SK-N-MC (cell line): ENCODE measurements around the gene SLC37A1.

ENCODE experiments used
- DNase-seq: peaks from one replicate; pipeline ENCODE4 v3.0.0-alpha.2; 2011; ENCODE audit warnings: low read depth, low spot score
- H3K27ac ChIP-seq: fragments of 200-600 bp; sonication (generic); 2 replicates; pipeline ENCODE4 v1.5.1; 2016; ENCODE audit warnings: mixed run types
- H3K36me3 ChIP-seq: fragments of 200-600 bp; sonication (generic); 2 replicates; pipeline ENCODE4 v1.6.1; 2017; ENCODE audit warnings: antibody characterized with exemption, low read length, mixed read lengths; ENCODE audit not compliant: insufficient read depth
- H3K4me3 ChIP-seq: fragments of 200-600 bp; sonication (generic); 2 replicates; pipeline ENCODE4 v1.5.1; 2016
- H3K9ac ChIP-seq: fragments of 200-600 bp; sonication (generic); 2 replicates; pipeline ENCODE4 v1.8.0; 2017; ENCODE audit warnings: mixed run types, mixed read lengths; ENCODE audit not compliant: insufficient read length
- H3K9me3 ChIP-seq: fragments of 200-600 bp; sonication (generic); 2 replicates; pipeline ENCODE4 v1.6.1; 2017; ENCODE audit warnings: low read depth, mild to moderate bottlenecking, antibody characterized with exemption, low read length, moderate library complexity, mixed read lengths
- EZH2 ChIP-seq: fragments of 200-600 bp; sonication (generic); IDR thresholded peaks from one replicate; pipeline ENCODE4 v1.6.1; 2017; ENCODE audit warnings: antibody characterized with exemption
- FOXP2 ChIP-seq: optimal IDR thresholded peaks from 2 replicates; pipeline ENCODE3; 2011; ENCODE audit warnings: mild to moderate bottlenecking, moderate library complexity; ENCODE audit not compliant: insufficient read depth; ENCODE audit errors: extremely low read length, control extremely low read depth
- POLR2AphosphoS5 ChIP-seq: IDR thresholded peaks from 2 replicates; pipeline ENCODE4 v1.6.1; 2012; ENCODE audit warnings: mild to moderate bottlenecking, low read depth, low read length, borderline replicate concordance

SLC37A1 gene

GRCh38 chr21:42555756-42556438 lies 42.2 kb downstream of the SLC37A1 start:
- Histone ChIP-seq H3K4me3 (no peak overlapping the region), H3K27ac (no peak overlapping the region), H3K36me3 (no peaks in the 10 kb centered on the region), H3K9ac (no peak overlapping the region), H3K9me3 (no peaks in the 10 kb centered on the region)
- TF ChIP-seq POLR2AphosphoS5, result no peak
- TF ChIP-seq EZH2, result no peak
- TF ChIP-seq FOXP2, result no peak
- no peak for DNase-seq

- Histone ChIP-seq H3K9ac (no peak overlapping the region), H3K36me3 (no peaks in the 10 kb centered on the region), H3K4me3 (no peak overlapping the region), H3K27ac (no peak overlapping the region), H3K9me3 (no peaks in the 10 kb centered on the region)
- no peak for TF ChIP-seq EZH2
- TF ChIP-seq POLR2AphosphoS5, result no peak
- no peak for TF ChIP-seq FOXP2
- DNase-seq, result no peak
These were observed 42.8 kb downstream of the SLC37A1 start for GRCh38 chr21:42556476-42556875.

GRCh38 chr21:42556960-42557359 lies 43.3 kb downstream of the SLC37A1 start:
- no peaks in the 10 kb centered on the region for H3K9me3 ChIP-seq
- no peak overlapping the region for H3K4me3 ChIP-seq
- TF ChIP-seq POLR2AphosphoS5, result no peak
- TF ChIP-seq EZH2, result no peak
- TF ChIP-seq FOXP2, result no peak
- no peak for DNase-seq
- H3K9ac ChIP-seq, result no peak overlapping the region
- no peak overlapping the region for H3K27ac ChIP-seq
- no peaks in the 10 kb centered on the region for H3K36me3 ChIP-seq

DNA sequence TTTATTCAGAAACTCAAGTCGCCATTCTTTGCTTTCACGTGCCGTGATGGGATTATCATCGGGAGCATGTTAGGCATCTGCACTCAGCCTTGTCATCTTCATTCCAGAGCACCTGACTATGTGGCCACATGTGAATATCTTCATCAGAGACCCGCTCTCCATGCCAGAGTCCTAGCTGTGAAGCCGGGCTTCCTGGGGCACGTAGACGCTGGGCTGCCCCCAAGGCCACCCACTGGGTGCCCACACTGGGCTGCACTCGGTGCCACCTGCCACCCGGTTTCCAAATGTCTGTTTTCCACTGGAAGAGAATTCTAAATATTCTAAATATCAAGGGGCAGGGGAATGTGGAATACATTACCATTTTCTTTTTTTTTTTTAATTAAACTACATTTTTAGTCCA lies 43.8 kb downstream of the SLC37A1 start:
- no peak overlapping the region for H3K4me3 ChIP-seq
- TF ChIP-seq EZH2, result no peak
- TF ChIP-seq FOXP2, result no peak
- no peak for TF ChIP-seq POLR2AphosphoS5
- H3K27ac ChIP-seq, result no peak overlapping the region
- no peak for DNase-seq
- no peak overlapping the region for H3K9ac ChIP-seq
- H3K9me3 ChIP-seq, result no peaks in the 10 kb centered on the region
- no peaks in the 10 kb centered on the region for H3K36me3 ChIP-seq

- Histone ChIP-seq H3K36me3 (no peaks in the 10 kb centered on the region), H3K27ac (no peak overlapping the region), H3K9ac (no peak overlapping the region), H3K9me3 (no peaks in the 10 kb centered on the region), H3K4me3 (no peak overlapping the region)
- DNase-seq, result no peak
- TF ChIP-seq FOXP2 (no peak), POLR2AphosphoS5 (no peak), EZH2 (no peak)
These were observed 44.7 kb downstream of the SLC37A1 start for GRCh38 chr21:42558368-42558767.

GRCh38 chr21:42558846-42559245 lies 45.2 kb downstream of the SLC37A1 start:
- Histone ChIP-seq H3K9ac (no peak overlapping the region), H3K9me3 (no peaks in the 10 kb centered on the region), H3K4me3 (no peak overlapping the region), H3K27ac (no peak overlapping the region), H3K36me3 (no peaks in the 10 kb centered on the region)
- no peak for DNase-seq
- TF ChIP-seq POLR2AphosphoS5 (no peak), FOXP2 (no peak), EZH2 (no peak)

DNA sequence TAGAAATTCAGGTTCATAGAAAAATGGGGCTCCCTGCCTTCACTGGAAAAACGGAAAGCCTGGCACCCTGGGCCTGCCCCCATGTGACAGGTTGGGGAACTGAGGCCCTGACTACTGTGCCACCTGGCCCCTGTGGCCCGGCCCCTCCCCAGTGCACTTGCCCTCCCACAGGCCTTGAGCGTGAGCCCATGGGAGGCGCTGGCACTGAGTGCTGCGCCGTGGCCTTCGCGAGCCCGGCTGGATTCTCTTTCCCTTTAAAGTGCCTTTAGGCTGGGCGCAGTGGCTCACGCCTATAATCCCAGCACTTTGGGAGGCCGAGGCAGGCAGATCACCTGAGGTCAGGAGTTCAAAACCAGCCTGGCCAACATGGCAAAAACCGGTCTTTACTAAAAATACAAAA lies 45.7 kb downstream of the SLC37A1 start:
- Histone ChIP-seq H3K36me3 (no peaks in the 10 kb centered on the region), H3K9ac (no peak overlapping the region), H3K4me3 (no peak overlapping the region), H3K9me3 (no peaks in the 10 kb centered on the region), H3K27ac (no peak overlapping the region)
- DNase-seq, result no peak
- TF ChIP-seq POLR2AphosphoS5 (no peak), EZH2 (no peak), FOXP2 (no peak)

DNA sequence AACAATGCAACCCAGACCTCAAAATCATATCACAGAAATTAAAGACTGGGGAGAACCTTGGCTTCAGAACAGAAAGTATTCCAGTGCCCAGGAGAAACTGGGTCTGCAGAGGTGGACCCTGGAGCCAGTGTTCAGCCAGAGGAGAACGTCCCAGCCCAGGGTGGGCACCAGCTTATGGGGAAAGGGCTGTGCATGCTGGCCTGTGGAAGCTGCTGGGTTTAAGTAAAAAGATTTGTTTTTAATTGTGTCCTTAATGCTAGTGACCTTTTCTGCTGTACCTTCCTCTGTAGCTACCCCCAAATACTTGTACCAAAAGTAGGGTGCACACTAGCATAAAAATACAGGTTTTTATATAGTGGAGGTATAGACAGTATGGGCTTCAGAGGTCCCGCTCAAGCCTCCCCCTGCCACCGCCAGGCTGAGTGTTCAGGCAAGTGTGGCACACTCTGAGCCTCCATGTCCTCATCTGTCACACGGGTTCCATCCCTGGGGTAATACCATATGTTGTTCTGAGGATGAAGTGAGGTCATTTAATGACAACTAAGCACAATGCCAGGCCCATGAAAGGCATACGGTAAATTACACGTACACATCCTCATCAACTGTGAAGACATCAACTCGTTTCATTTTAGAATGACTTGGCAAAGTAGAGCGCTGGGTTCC lies 47.0 kb downstream of the SLC37A1 start:
- Histone ChIP-seq H3K36me3 (no peaks in the 10 kb centered on the region), H3K9ac (no peak overlapping the region), H3K9me3 (no peaks in the 10 kb centered on the region), H3K4me3 (no peak overlapping the region), H3K27ac (no peak overlapping the region)
- no peak for TF ChIP-seq POLR2AphosphoS5
- no peak for TF ChIP-seq EZH2
- TF ChIP-seq FOXP2, result no peak
- DNase-seq, result no peak
